ENCODE results near the gene EIF3M. TPM values are rescaled to one million over a fixed set of nuclear protein-coding genes. Genes with fewer than 3 reads are reported as not detected.

The EIF3M gene
- total and polyA plus RNA-seq, 2 of the 8 experiments (the other 6 are each of a cell fraction or from before 2014, with no cell fraction given) = 302 to 444 TPM

GRCh38 chr11:32538804-32539203 is 44.8 kb upstream of the EIF3M start:
- CTCF ChIA-PET (ENCODE audit: partially characterized antibody) = interaction anchor here (0.9 kb wide), 1 partner anchor 15 kb away, joined by 3 read pairs; no protein-coding TSS in a partner anchor
- Histone ChIP-seq H2BK20ac (ENCODE audit: low read length) (no peak overlapping the region), H2BK15ac (ENCODE audit: low read length) (no peak overlapping the region), H3K4ac (replicated peaks; ENCODE audit: insufficient read length, low read depth, low read length) (no peak overlapping the region), H2BK12ac (ENCODE audit: low read depth, low read length) (no peak overlapping the region), H2AK5ac (ENCODE audit: low read depth, low read length) (no peak overlapping the region), H3K27ac (ENCODE audit: low read depth, low read length) (no peak overlapping the region), H4K91ac (replicated peaks; ENCODE audit: insufficient read length, low read length) (no peak overlapping the region), H3K4me1 (replicated peaks in 1 of 4; ENCODE audit: control insufficient read depth in 3 of 4, insufficient read depth in 4 of 4, low read length in 3 of 4) (no peaks in the 10 kb centered on the region), H3K23me2 (ENCODE audit: low read depth, low read length) (no peaks in the 10 kb centered on the region), H3K79me2 (ENCODE audit: control insufficient read depth in 1 of 2, insufficient read depth in 2 of 2, low read length in 2 of 2) (no peaks in the 10 kb centered on the region), H3K4me2 (ENCODE audit: insufficient read depth in 1 of 2, low read depth in 2 of 2, low read length in 2 of 2) (no peak overlapping the region), H4K20me1 (replicated peaks in 1 of 2; ENCODE audit: control insufficient read depth in 1 of 2, insufficient read depth in 2 of 2, low read length in 2 of 2) (no peaks in the 10 kb centered on the region), H3K14ac (ENCODE audit: insufficient read length) (no peak overlapping the region), H3K9ac (replicated peaks in 1 of 4; ENCODE audit: extremely low read depth in 1 of 4, low read depth in 3 of 4, low read length in 3 of 4) (no peak overlapping the region), H4K5ac (ENCODE audit: insufficient read length, low read depth, low read length) (no peak overlapping the region), H2BK5ac (ENCODE audit: low read depth, low read length) (no peak overlapping the region), H3K27me3 (replicated peaks in 1 of 4; ENCODE audit: control insufficient read depth in 3 of 4, extremely low read depth in 1 of 4, insufficient read depth in 3 of 4, low read length in 3 of 4) (no peaks in the 10 kb centered on the region), H3K79me1 (ENCODE audit: low read depth, low read length) (no peaks in the 10 kb centered on the region), H3K36me3 (ENCODE audit: control insufficient read depth in 2 of 4, insufficient read depth in 4 of 4, low read length in 3 of 4) (no peaks in the 10 kb centered on the region), H3K18ac (ENCODE audit: extremely low read depth, low read length) (no peak overlapping the region), H3K4me3 (ENCODE audit: extremely low read depth in 1 of 4, insufficient read depth in 2 of 4, low read depth in 3 of 4, low read length in 4 of 4) (no peak overlapping the region), H2AFZ (ENCODE audit: low read length) (no peak overlapping the region), H3K9me3 (ENCODE audit: insufficient read depth in 2 of 2, low read depth in 1 of 2, low read length in 1 of 2) (peaks cover 0 to 3% of the 10 kb centered on the region in 2 experiments; a peak in 1 of 4 replicates), H3K23ac (ENCODE audit: insufficient read length) (no peak overlapping the region), H4K8ac (ENCODE audit: extremely low read depth, insufficient read depth, low read length) (no peak overlapping the region), H2BK120ac (replicated peaks; ENCODE audit: low read depth, low read length) (no peak overlapping the region), H3K56ac (replicated peaks; ENCODE audit: insufficient read length, low read depth, low read length) (no peak overlapping the region)
- WGBS, 2 experiments (ENCODE audit: extremely low coverage in 1 of 2, insufficient coverage in 1 of 2, insufficient read length in 1 of 2, insufficient replicate concordance in 2 of 2, low coverage in 1 of 2, low lambda C conversion rate in 2 of 2, missing lambda C conversion rate in 1 of 2) = 93% methylated on average over 7 of the region's 7 CpGs; no CpG with 5 or more reads in 1 of the 2 experiments
- no peak for TF ChIP-seq RBBP5 (IDR thresholded peaks at IDR 0.05; ENCODE audit: borderline replicate concordance, low read depth, low read length)
- TF ChIP-seq SP2 (IDR thresholded peaks at IDR 0.05; ENCODE audit: low read length) = no peak
- TF ChIP-seq SP4 (IDR thresholded peaks at IDR 0.05; ENCODE audit: low read length) = no peak
- no peak for TF ChIP-seq FOSL1 (IDR thresholded peaks at IDR 0.05; ENCODE audit: insufficient read depth, low read depth, low read length)
- no peak for TF ChIP-seq TBP (IDR thresholded peaks at IDR 0.05; ENCODE audit: low read depth, low read length)
- no peak for TF ChIP-seq CHD2 (IDR thresholded peaks at IDR 0.05; ENCODE audit: low read length)
- TF ChIP-seq HDAC2 (IDR thresholded peaks at IDR 0.05; ENCODE audit: borderline replicate concordance in 1 of 2, low read depth in 2 of 2, low read length in 2 of 2) = no peak
- TF ChIP-seq KDM1A (IDR thresholded peaks at IDR 0.05; ENCODE audit: borderline replicate concordance, low read length) = no peak
- DNase-seq (ENCODE audit: low read depth in 1 of 2, low spot score in 2 of 2) = no peak
- POLR2A ChIA-PET (ENCODE audit: partially characterized antibody) = no interaction called here
- no peak for FAIRE-seq

Measured in H1 (cell line).